ENCODE measurements around the gene LZTS2. TPM values are rescaled to one million over a fixed set of nuclear protein-coding genes. Genes with fewer than 3 reads are reported as not detected.

LZTS2 gene
- total and polyA plus RNA-seq, 2 of the 8 experiments (the other 6 are each of a cell fraction or from before 2014, with no cell fraction given), result 75.7 to 99.5 TPM

- Histone ChIP-seq H3K79me1 (ENCODE audit: low read depth, low read length) (peaks cover 3% of the 10 kb centered on the region), H3K79me2 (ENCODE audit: control insufficient read depth in 1 of 2, insufficient read depth in 2 of 2, low read length in 2 of 2) (peaks cover 0 to 30% of the 10 kb centered on the region in 2 experiments; a peak in 2 of 4 replicates), H3K4me2 (ENCODE audit: insufficient read depth in 1 of 2, low read depth in 2 of 2, low read length in 2 of 2) (peak overlapping the region; percentile 93 to 99), H2BK20ac (ENCODE audit: low read length) (no peak overlapping the region), H2AFZ (ENCODE audit: low read length) (no peak overlapping the region; the same call in 1 of the 2 replicates), H2BK15ac (ENCODE audit: low read length) (peak overlapping the region; percentile 61; the same call in 1 of the 2 replicates), H2BK12ac (ENCODE audit: low read depth, low read length) (0 out of 2 replicates have a peak overlapping the region, but pooled peaks have one; percentile 84), H3K36me3 (ENCODE audit: control insufficient read depth in 2 of 4, insufficient read depth in 4 of 4, low read length in 3 of 4) (peaks cover 10 to 21% (median 13%) of the 10 kb centered on the region in 4 experiments; a peak in 7 of 8 replicates), H3K56ac (replicated peaks; ENCODE audit: insufficient read length, low read depth, low read length) (peak overlapping the region; percentile 94), H2BK5ac (ENCODE audit: low read depth, low read length) (peak overlapping the region; percentile 98), H3K18ac (ENCODE audit: extremely low read depth, low read length) (peak overlapping the region; percentile 85), H2AK5ac (ENCODE audit: low read depth, low read length) (no peak overlapping the region), H4K91ac (replicated peaks; ENCODE audit: insufficient read length, low read length) (peak overlapping the region; percentile 86), H3K9me3 (ENCODE audit: insufficient read depth in 2 of 2, low read depth in 1 of 2, low read length in 1 of 2) (no peaks in the 10 kb centered on the region), H3K23ac (ENCODE audit: insufficient read length) (no peak overlapping the region), H3K23me2 (ENCODE audit: low read depth, low read length) (peaks cover 17% of the 10 kb centered on the region), H4K8ac (ENCODE audit: extremely low read depth, insufficient read depth, low read length) (peak overlapping the region; percentile 81), H3K27ac (ENCODE audit: low read depth, low read length) (peak overlapping the region; percentile 51; the same call in 1 of the 2 replicates), H3K4ac (replicated peaks; ENCODE audit: insufficient read length, low read depth, low read length) (peak overlapping the region; percentile 81), H3K4me3 (ENCODE audit: extremely low read depth in 1 of 4, insufficient read depth in 2 of 4, low read depth in 3 of 4, low read length in 4 of 4) (peak overlapping the region; percentile 75 to 90 (median 76)), H4K20me1 (replicated peaks in 1 of 2; ENCODE audit: control insufficient read depth in 1 of 2, insufficient read depth in 2 of 2, low read length in 2 of 2) (peaks cover 0 to 9% of the 10 kb centered on the region in 2 experiments), H3K27me3 (replicated peaks in 1 of 4; ENCODE audit: control insufficient read depth in 3 of 4, extremely low read depth in 1 of 4, insufficient read depth in 3 of 4, low read length in 3 of 4) (no peaks in the 10 kb centered on the region), H4K5ac (ENCODE audit: insufficient read length, low read depth, low read length) (peak overlapping the region; percentile 75), H3K9ac (replicated peaks in 1 of 4; ENCODE audit: extremely low read depth in 1 of 4, low read depth in 3 of 4, low read length in 3 of 4) (peak overlapping the region in 3 of 4 experiments; percentile 60 to 70 (median 67); a peak in 5 of 7 replicates), H2BK120ac (replicated peaks; ENCODE audit: low read depth, low read length) (peak overlapping the region; percentile 39), H3K14ac (ENCODE audit: insufficient read length) (no peak overlapping the region), H3K4me1 (replicated peaks in 1 of 4; ENCODE audit: control insufficient read depth in 3 of 4, insufficient read depth in 4 of 4, low read length in 3 of 4) (peaks cover 4 to 24% (median 14%) of the 10 kb centered on the region in 4 experiments)
- DNase-seq (ENCODE audit: low read depth in 1 of 2, low spot score in 2 of 2), result peak; percentile 71 to 97
- FAIRE-seq, result no peak
- POLR2A ChIA-PET (ENCODE audit: partially characterized antibody), result interaction anchor here (1.1 to 12.6 kb wide), 7 partner anchors 10 to 85 kb away, joined by 3 to 143 read pairs (median 6); partner anchors contain the start of genes MRPL43, PDZD7, SFXN3 and SLF2
- CTCF ChIA-PET (ENCODE audit: partially characterized antibody), result interaction anchor here (0.6 to 26.8 kb wide), 36 partner anchors 10 to 767 kb away, joined by 3 to 464 read pairs (median 4); partner anchors contain the start of genes HIF1AN, MRPL43, PDZD7 and SEMA4G
- WGBS, 2 experiments (ENCODE audit: extremely low coverage in 1 of 2, insufficient coverage in 1 of 2, insufficient read length in 1 of 2, insufficient replicate concordance in 2 of 2, low coverage in 1 of 2, low lambda C conversion rate in 2 of 2, missing lambda C conversion rate in 1 of 2), result 2% methylated on average over 55 of the region's 66 CpGs; no CpG with 5 or more reads in 1 of the 2 experiments
- TF ChIP-seq ATF2 (IDR thresholded peaks at IDR 0.05; ENCODE audit: low read length) (no peak), ATF3 (IDR thresholded peaks at IDR 0.05; ENCODE audit: insufficient read depth, low read depth, low read length) (0 out of 2 replicates have a peak, but pooled peaks have one; percentile 22), RXRA (IDR thresholded peaks at IDR 0.05; ENCODE audit: insufficient read depth, low read depth, low read length) (0 out of 2 replicates have a peak, but pooled peaks have one; percentile 63), POU5F1 (IDR thresholded peaks at IDR 0.05; ENCODE audit: low read depth, low read length) (no peak), CHD2 (IDR thresholded peaks at IDR 0.05; ENCODE audit: low read length) (no peak), KDM4A (IDR thresholded peaks at IDR 0.05; ENCODE audit: low read depth, low read length, severe bottlenecking) (peak; percentile 77), GABPA (IDR thresholded peaks at IDR 0.05; ENCODE audit: borderline replicate concordance, insufficient read depth, low read length) (peak; percentile 78; the same call in 1 of the 2 replicates)
Observed at GRCh38 chr10:100997360-100998182, 2.0 kb upstream of the LZTS2 start.
